ENCODE measurements around the gene FEZF2.

FEZF2 gene

DNA sequence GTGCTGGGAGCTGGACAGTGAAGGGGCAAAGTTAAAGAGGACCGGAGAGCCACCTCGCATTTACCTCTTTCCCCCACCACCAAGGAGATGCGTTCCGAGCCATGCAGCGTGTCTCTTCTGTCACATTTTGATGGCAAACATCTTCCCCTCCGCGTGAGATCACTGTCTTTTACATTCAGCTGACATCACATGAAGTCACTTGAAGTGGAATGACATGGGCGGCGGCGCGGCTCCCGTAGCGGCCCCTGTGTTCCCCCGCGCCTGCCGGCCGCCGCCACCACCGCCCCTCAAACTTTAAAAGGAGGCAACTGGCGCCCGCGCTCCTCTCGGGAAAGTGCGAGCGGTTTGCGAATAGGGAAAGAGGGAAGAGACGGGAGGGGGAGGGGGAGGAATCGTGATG, at the start of gene FEZF2:
Gene FEZF2, minus strand, starts transcription at position 336 of the 400 bp plus-strand sequence. CDS start 682 bp downstream, outside the sequence.
- ATAC-seq (ENCODE audit: low read depth) (no peak), DNase-seq (ENCODE audit: low spot score in 2 of 2) (no peak)
- Mint-ChIP-seq H3K27ac (no peak within 1 kb of the TSS), H3K27me3 (peaks cover 26% of the 10 kb centered on the region), H3K36me3 (peaks cover 3% of the 10 kb centered on the region), H3K4me3 (no peak within 1 kb of the TSS), H3K4me1 (no peaks in the 10 kb centered on the region), H3K9me3 (peaks cover 2% of the 10 kb centered on the region)

- H3K4me1 Mint-ChIP-seq = no peaks in the 10 kb centered on the region
- H3K4me3 Mint-ChIP-seq = no peak overlapping the region
- H3K27ac Mint-ChIP-seq = no peak overlapping the region
- DNase-seq (ENCODE audit: low spot score in 2 of 2) (no peak), ATAC-seq (ENCODE audit: low read depth) (no peak)
- no peaks in the 10 kb centered on the region for H3K36me3 Mint-ChIP-seq
- peaks cover 3% of the 10 kb centered on the region for H3K9me3 Mint-ChIP-seq
- H3K27me3 Mint-ChIP-seq = peaks cover 1% of the 10 kb centered on the region
Measured at GRCh38 chr3:62421207-62421606, 47.9 kb upstream of the FEZF2 start.

- DNase-seq (ENCODE audit: low spot score in 2 of 2) = no peak
- no peak overlapping the region for H3K4me3 Mint-ChIP-seq
- no peak overlapping the region for H3K27ac Mint-ChIP-seq
- peaks cover 1% of the 10 kb centered on the region for H3K27me3 Mint-ChIP-seq
- no peak for ATAC-seq (ENCODE audit: low read depth)
- H3K4me1 Mint-ChIP-seq = no peaks in the 10 kb centered on the region
- peaks cover 3% of the 10 kb centered on the region for H3K9me3 Mint-ChIP-seq
- H3K36me3 Mint-ChIP-seq = no peaks in the 10 kb centered on the region
Measured at GRCh38 chr3:62416144-62416543, 42.8 kb upstream of the FEZF2 start.

GRCh38 chr3:62415312-62415801, 42.0 kb upstream of the FEZF2 start:
- H3K36me3 Mint-ChIP-seq = no peaks in the 10 kb centered on the region
- ATAC-seq (ENCODE audit: low read depth) (no peak), DNase-seq (ENCODE audit: low spot score in 2 of 2) (no peak)
- no peaks in the 10 kb centered on the region for H3K27me3 Mint-ChIP-seq
- H3K9me3 Mint-ChIP-seq = peaks cover 2% of the 10 kb centered on the region
- no peak overlapping the region for H3K27ac Mint-ChIP-seq
- no peaks in the 10 kb centered on the region for H3K4me1 Mint-ChIP-seq
- H3K4me3 Mint-ChIP-seq = no peak overlapping the region

DNA sequence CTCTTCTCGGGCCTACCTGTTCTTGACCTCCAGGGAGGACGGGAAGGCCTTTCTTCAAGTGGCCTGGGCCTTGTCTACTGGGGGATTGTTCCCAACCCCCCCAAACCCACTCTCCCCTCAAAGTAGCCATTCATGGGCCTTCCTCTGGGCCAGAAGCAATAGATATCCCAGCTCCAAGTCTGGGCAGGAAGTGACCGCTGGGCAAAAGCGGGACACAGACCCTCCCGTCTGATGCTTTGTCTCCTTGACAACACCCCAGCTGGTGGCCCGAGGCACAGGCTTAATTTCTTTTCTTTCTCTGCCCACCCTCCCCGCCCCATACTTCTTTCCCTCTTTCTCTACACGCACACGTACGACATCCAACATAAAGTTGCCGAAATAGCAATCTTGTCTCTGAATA, 41.4 kb upstream of the FEZF2 start:
- H3K9me3 Mint-ChIP-seq = no peaks in the 10 kb centered on the region
- no peaks in the 10 kb centered on the region for H3K27me3 Mint-ChIP-seq
- H3K36me3 Mint-ChIP-seq = no peaks in the 10 kb centered on the region
- H3K27ac Mint-ChIP-seq = no peak overlapping the region
- ATAC-seq (ENCODE audit: low read depth) (no peak), DNase-seq (ENCODE audit: low spot score in 2 of 2) (no peak)
- H3K4me3 Mint-ChIP-seq = no peak overlapping the region
- H3K4me1 Mint-ChIP-seq = no peaks in the 10 kb centered on the region

DNA sequence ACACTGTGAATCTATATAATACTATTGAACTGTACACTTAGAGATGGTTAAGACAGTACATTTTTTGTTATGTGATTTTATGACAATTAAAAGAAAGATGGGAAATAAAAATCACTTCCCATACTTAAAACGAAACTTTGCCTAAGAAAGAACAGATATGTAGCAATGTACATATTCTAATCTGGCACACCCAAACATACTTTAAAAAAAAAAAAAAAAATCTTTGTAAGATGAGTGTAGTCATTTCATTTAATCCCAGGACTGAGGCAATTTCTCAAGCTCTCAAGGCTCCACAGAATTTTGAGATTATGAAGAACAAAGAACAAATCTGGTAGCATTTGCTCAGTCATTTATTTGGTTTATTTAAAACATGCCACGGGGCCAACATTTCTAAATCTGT, 40.3 kb upstream of the FEZF2 start:
- no peaks in the 10 kb centered on the region for H3K9me3 Mint-ChIP-seq
- H3K4me3 Mint-ChIP-seq = no peak overlapping the region
- no peak overlapping the region for H3K27ac Mint-ChIP-seq
- ATAC-seq (ENCODE audit: low read depth) (no peak), DNase-seq (ENCODE audit: low spot score in 2 of 2) (no peak)
- H3K27me3 Mint-ChIP-seq = no peaks in the 10 kb centered on the region
- H3K36me3 Mint-ChIP-seq = no peaks in the 10 kb centered on the region
- H3K4me1 Mint-ChIP-seq = no peaks in the 10 kb centered on the region

GRCh38 chr3:62406945-62407344, 33.6 kb upstream of the FEZF2 start:
- Mint-ChIP-seq H3K27me3 (no peaks in the 10 kb centered on the region), H3K36me3 (no peaks in the 10 kb centered on the region), H3K27ac (no peak overlapping the region), H3K4me3 (no peak overlapping the region), H3K9me3 (no peaks in the 10 kb centered on the region), H3K4me1 (no peaks in the 10 kb centered on the region)
- DNase-seq (ENCODE audit: low spot score in 2 of 2) (no peak), ATAC-seq (ENCODE audit: low read depth) (no peak)

- H3K27ac Mint-ChIP-seq = no peak overlapping the region
- H3K36me3 Mint-ChIP-seq = no peaks in the 10 kb centered on the region
- ATAC-seq (ENCODE audit: low read depth) (no peak), DNase-seq (ENCODE audit: low spot score in 2 of 2) (no peak)
- no peaks in the 10 kb centered on the region for H3K27me3 Mint-ChIP-seq
- no peak overlapping the region for H3K4me3 Mint-ChIP-seq
- H3K4me1 Mint-ChIP-seq = no peaks in the 10 kb centered on the region
- no peaks in the 10 kb centered on the region for H3K9me3 Mint-ChIP-seq
Measured at GRCh38 chr3:62405566-62405965, 32.2 kb upstream of the FEZF2 start.

DNA sequence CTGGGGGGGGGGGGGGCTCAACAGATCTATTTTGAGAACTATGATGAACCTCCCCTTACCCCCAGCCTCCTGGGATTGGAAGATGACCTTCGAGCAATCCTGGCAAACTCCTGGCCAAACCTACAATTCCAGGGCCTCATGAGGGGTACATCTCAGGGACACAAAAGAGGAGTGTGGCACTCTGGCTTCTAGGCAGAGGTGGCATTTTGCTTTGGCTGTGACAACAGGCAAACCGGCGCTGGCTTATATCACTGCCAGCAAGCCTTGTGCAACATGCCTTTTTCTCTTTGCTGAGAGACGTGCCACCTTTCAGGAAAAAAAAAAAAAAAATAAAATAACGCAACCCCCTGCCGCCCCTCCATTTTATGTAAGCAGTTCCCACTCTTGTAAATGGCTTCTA, 31.8 kb upstream of the FEZF2 start:
- Mint-ChIP-seq H3K4me3 (no peak overlapping the region), H3K27ac (no peak overlapping the region), H3K36me3 (no peaks in the 10 kb centered on the region), H3K4me1 (no peaks in the 10 kb centered on the region), H3K27me3 (no peaks in the 10 kb centered on the region), H3K9me3 (no peaks in the 10 kb centered on the region)
- ATAC-seq (ENCODE audit: low read depth) (no peak), DNase-seq (ENCODE audit: low spot score in 2 of 2) (no peak)

DNA sequence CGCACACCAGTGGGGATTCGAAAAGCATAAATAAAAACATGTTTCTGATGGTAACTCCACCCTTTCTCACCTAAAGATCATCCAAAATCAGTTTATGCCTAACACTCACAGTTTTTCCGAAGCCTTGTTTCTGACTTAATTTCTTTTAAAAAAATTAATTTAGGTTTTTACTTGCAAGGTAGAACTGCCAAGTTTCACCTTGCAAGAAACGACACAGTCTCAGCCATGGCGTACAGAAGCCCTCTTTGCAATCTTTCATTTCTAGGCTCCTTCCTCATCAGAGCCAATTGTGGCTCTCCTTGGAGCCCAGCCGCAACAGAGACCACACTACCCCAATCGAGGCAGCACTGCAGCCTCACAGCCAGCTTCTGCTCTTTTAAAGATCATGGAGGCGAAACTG, 31.0 kb upstream of the FEZF2 start:
- Mint-ChIP-seq H3K9me3 (no peaks in the 10 kb centered on the region), H3K4me3 (no peak overlapping the region), H3K27ac (no peak overlapping the region), H3K27me3 (no peaks in the 10 kb centered on the region), H3K36me3 (no peaks in the 10 kb centered on the region), H3K4me1 (no peaks in the 10 kb centered on the region)
- ATAC-seq (ENCODE audit: low read depth) (no peak), DNase-seq (ENCODE audit: low spot score in 2 of 2) (no peak)

DNA sequence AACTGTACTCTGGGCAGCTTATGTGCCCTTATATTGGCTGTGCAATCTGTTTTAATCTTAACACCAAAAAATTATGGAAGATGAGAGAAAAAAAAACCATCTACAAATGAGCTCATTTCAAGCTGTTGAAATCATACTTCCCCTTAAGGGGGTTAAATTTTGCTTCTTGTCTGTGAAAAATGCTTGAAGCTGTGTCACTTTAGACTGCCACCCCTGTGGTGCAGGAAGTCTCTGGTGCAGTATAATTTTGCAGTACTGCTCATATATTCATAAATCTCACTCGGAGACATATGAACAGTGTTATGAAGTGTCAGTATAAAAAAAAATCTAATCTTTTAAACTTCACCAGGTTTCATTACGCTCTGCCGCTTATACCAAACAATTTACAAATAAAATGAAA, 30.4 kb upstream of the FEZF2 start:
- Mint-ChIP-seq H3K4me1 (no peaks in the 10 kb centered on the region), H3K27ac (no peak overlapping the region), H3K4me3 (no peak overlapping the region), H3K27me3 (no peaks in the 10 kb centered on the region), H3K36me3 (no peaks in the 10 kb centered on the region), H3K9me3 (no peaks in the 10 kb centered on the region)
- DNase-seq (ENCODE audit: low spot score in 2 of 2) (no peak), ATAC-seq (ENCODE audit: low read depth) (no peak)

DNA sequence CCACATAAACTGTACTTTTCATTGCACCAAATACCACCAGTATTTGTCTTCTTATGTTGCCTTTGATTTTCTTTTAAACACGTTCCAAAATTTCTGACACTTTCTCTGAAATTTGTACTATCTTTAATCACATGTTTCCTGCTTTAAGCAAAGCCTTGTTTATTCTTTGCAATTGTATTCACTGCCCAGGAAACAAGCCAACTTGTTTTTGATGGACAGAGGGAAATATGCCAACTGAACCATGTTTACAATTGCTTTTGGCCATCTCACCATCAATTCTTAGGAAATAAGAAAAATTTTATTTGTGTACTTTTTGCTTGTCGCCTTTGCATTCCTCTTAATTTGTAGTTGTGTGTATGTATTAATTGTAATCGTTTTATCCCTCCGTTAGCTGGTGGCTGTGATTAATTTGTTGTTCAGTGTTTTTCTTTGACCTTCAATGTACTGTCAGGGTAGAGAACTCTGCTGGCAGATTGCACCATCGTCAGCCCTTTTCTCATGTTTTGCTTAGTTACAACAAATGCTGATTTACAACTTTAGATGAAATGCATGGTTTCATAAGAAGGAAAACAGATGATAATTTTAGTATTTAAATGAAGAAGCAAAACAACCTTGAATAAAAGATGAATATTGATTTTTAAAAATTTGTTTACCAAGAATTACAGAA, 19.4 kb upstream of the FEZF2 start:
- DNase-seq (ENCODE audit: low spot score in 2 of 2) = no peak
- no peaks in the 10 kb centered on the region for H3K4me1 Mint-ChIP-seq
- H3K4me3 Mint-ChIP-seq = no peak overlapping the region
- peaks cover 5% of the 10 kb centered on the region for H3K27me3 Mint-ChIP-seq
- H3K27ac Mint-ChIP-seq = no peak overlapping the region
- no peaks in the 10 kb centered on the region for H3K36me3 Mint-ChIP-seq
- ATAC-seq (ENCODE audit: low read depth) = no peak
- peaks cover 3% of the 10 kb centered on the region for H3K9me3 Mint-ChIP-seq

DNA sequence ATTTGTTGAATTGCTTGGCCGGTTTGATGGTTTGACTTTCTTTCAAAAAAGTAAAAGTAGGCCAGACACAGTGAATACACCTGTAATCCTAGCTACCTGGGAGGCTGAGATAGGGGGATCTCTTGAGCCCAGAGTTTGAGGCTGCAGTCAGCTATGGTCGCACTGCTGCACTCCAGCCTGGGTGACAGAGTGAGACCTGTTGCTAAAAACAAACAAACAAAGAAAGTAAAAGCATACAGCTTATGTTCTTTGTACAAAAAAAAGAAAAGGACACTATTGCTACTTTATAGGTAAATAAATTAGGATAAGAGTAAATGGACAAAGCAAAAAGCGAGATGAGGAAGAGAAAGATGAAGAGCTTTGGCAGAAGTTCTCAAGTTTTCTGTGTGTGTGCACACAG, 13.9 kb upstream of the FEZF2 start:
- no peak for ATAC-seq (ENCODE audit: low read depth)
- no peak for DNase-seq (ENCODE audit: low spot score in 2 of 2)
- peaks cover 5% of the 10 kb centered on the region for H3K9me3 Mint-ChIP-seq
- no peak overlapping the region for H3K27ac Mint-ChIP-seq
- no peak overlapping the region for H3K4me3 Mint-ChIP-seq
- no peaks in the 10 kb centered on the region for H3K36me3 Mint-ChIP-seq
- H3K27me3 Mint-ChIP-seq = peaks cover 4% of the 10 kb centered on the region
- H3K4me1 Mint-ChIP-seq = no peaks in the 10 kb centered on the region

GRCh38 chr3:62379321-62379798, 6.0 kb upstream of the FEZF2 start:
- no peak overlapping the region for H3K27ac Mint-ChIP-seq
- H3K9me3 Mint-ChIP-seq = peaks cover 7% of the 10 kb centered on the region
- no peak for DNase-seq (ENCODE audit: low spot score in 2 of 2)
- H3K4me3 Mint-ChIP-seq = no peak overlapping the region
- peaks cover 2% of the 10 kb centered on the region for H3K36me3 Mint-ChIP-seq
- no peak for ATAC-seq (ENCODE audit: low read depth)
- H3K4me1 Mint-ChIP-seq = no peaks in the 10 kb centered on the region
- H3K27me3 Mint-ChIP-seq = peaks cover 18% of the 10 kb centered on the region

DNA sequence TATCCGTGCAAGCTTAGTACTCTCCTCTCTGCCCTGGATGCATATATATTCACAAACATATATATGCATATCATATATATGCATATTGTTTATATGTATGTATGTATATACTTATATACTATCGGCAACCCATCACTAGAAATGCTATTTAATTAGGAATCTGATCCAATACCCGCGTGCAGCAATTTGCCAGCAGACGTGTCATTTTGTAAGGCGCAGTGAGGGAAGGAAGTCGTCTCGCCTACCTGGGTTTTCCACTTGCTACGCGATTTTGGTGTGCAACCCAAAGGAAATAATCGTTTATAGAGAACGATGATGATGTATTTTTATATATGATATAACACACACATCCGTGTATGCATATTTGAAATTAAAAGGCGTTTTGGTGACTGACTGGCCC, 5.6 kb upstream of the FEZF2 start:
- H3K4me1 Mint-ChIP-seq = no peaks in the 10 kb centered on the region
- H3K36me3 Mint-ChIP-seq = peaks cover 2% of the 10 kb centered on the region
- H3K4me3 Mint-ChIP-seq = no peak overlapping the region
- no peak overlapping the region for H3K27ac Mint-ChIP-seq
- H3K9me3 Mint-ChIP-seq = peaks cover 7% of the 10 kb centered on the region
- peaks cover 20% of the 10 kb centered on the region for H3K27me3 Mint-ChIP-seq
- ATAC-seq (ENCODE audit: low read depth) (no peak), DNase-seq (ENCODE audit: low spot score in 2 of 2) (no peak)
